Coronary artery (tissue), 2 donors: Measurements from ENCODE around the gene TTC28.

Experiments used
- DNase-seq: peaks from one replicate; pipeline ENCODE4 v3.0.0-alpha.2; 2017; ENCODE audit warnings: low spot score
- H3K27ac ChIP-seq, 2 donors: fragments of 200-600 bp; sonication (generic); one replicate each; pipeline ENCODE4 v1.5.1; 2016 to 2019
- H3K4me3 ChIP-seq: fragments of 200-600 bp; sonication (generic); 2 replicates; pipeline ENCODE4 v1.5.1; 2016; ENCODE audit warnings: mild to moderate bottlenecking, moderate library complexity
- CTCF ChIP-seq: fragments of 200-600 bp; sonication (generic); IDR thresholded peaks from one replicate; pipeline ENCODE4 v1.5.1; 2019; ENCODE audit warnings: antibody characterized with exemption

Gene TTC28

GRCh38 chr22:28331695-28332094 lies 347.9 kb downstream of the TTC28 start:
- Histone ChIP-seq H3K4me3 (no peak overlapping the region), H3K27ac (no peak overlapping the region)
- no peak for DNase-seq
- TF ChIP-seq CTCF: no peak

- no peak for TF ChIP-seq CTCF
- Histone ChIP-seq H3K4me3 (no peak overlapping the region), H3K27ac (peak overlapping the region in 1 of 2 donors; percentile 14)
- DNase-seq: no peak
These were observed 350.2 kb downstream of the TTC28 start for GRCh38 chr22:28329186-28330073.

GRCh38 chr22:28328756-28329155 lies 350.9 kb downstream of the TTC28 start:
- H3K27ac ChIP-seq: no peak overlapping the region
- TF ChIP-seq CTCF: no peak
- no peak for DNase-seq

GRCh38 chr22:28316014-28316413 lies 363.6 kb downstream of the TTC28 start:
- no peak for TF ChIP-seq CTCF
- Histone ChIP-seq H3K27ac (no peak overlapping the region), H3K4me3 (no peak overlapping the region)
- DNase-seq: no peak

More at GRCh38 chr22:28328756-28329155, 350.9 kb downstream of the TTC28 start:
- H3K4me3 ChIP-seq: no peak overlapping the region

- no peak overlapping the region for H3K27ac ChIP-seq
- TF ChIP-seq CTCF: no peak
- DNase-seq: no peak
- H3K4me3 ChIP-seq: no peak overlapping the region
These were observed 364.7 kb downstream of the TTC28 start for GRCh38 chr22:28314959-28315358.

GRCh38 chr22:28310299-28310698 lies 369.3 kb downstream of the TTC28 start:
- Histone ChIP-seq H3K4me3 (no peak overlapping the region), H3K27ac (no peak overlapping the region)
- no peak for TF ChIP-seq CTCF
- no peak for DNase-seq

- DNase-seq: no peak
- H3K27ac ChIP-seq: peak overlapping the region; percentile 32 to 39
- no peak for TF ChIP-seq CTCF
- no peak overlapping the region for H3K4me3 ChIP-seq
These were observed 379.9 kb downstream of the TTC28 start for GRCh38 chr22:28299753-28300152.
